Gastrocnemius medialis (tissue), 4 donors: Measurements from ENCODE around the gene SHB.

Experiments
- POLR2A ChIP-seq, 2 donors: fragments of 450-650 bp; IDR thresholded peaks; one replicate each; pipeline ENCODE4 v1.6.1; 2017; ENCODE audit warnings: antibody characterized with exemption in 2 of 2, mild to moderate bottlenecking in 2 of 2, moderate library complexity in 2 of 2
- TF ChIP-seq, protein P1 (sequence below), 5 experiments: fragments of 450-650 bp in 3 of 5; fragments of 200-600 bp in 2 of 5; sonication (generic) in 2 of 5; IDR thresholded peaks in 4 of 5; conservative IDR thresholded peaks in 1 of 5; 1 replicate in 4 of 5; 2 replicates in 1 of 5; pipeline ENCODE4 v1.5.1; 2016 to 2019; ENCODE audit warnings: antibody characterized with exemption in 5 of 5, mild to moderate bottlenecking in 3 of 5, moderate library complexity in 3 of 5

DNA sequence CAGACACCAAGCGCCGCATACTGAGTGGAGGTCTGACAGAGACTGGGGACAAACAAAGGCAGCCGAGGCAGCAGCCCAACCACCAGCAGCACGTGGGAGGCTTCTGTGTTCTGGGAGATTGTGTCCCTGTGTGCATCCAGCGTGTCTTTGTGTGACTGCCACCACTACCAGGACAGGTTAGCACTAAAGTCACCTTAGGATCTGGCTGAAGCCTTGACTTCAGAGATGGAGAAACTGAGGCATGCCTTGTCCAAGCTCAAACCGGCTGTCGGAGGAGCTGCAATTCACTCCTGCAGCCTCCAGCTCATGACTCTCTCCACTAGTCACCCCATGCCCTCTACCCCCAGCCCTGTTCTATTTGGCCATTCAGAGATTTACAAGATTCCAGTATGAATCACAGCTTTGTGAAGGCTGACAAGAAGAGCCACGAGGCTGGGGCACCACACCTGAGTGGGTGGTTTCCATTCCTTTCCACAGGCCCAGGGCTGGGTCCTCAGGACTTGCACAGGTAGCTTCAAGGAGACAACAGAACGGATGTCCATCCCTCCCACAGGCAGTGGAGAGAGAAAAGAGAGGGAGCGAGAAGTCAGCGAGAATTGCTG, 69.3 kb downstream of the SHB start:
- no peak for TF ChIP-seq POLR2A (IDR thresholded peaks at IDR 0.05)
- TF ChIP-seq, protein P1, sequence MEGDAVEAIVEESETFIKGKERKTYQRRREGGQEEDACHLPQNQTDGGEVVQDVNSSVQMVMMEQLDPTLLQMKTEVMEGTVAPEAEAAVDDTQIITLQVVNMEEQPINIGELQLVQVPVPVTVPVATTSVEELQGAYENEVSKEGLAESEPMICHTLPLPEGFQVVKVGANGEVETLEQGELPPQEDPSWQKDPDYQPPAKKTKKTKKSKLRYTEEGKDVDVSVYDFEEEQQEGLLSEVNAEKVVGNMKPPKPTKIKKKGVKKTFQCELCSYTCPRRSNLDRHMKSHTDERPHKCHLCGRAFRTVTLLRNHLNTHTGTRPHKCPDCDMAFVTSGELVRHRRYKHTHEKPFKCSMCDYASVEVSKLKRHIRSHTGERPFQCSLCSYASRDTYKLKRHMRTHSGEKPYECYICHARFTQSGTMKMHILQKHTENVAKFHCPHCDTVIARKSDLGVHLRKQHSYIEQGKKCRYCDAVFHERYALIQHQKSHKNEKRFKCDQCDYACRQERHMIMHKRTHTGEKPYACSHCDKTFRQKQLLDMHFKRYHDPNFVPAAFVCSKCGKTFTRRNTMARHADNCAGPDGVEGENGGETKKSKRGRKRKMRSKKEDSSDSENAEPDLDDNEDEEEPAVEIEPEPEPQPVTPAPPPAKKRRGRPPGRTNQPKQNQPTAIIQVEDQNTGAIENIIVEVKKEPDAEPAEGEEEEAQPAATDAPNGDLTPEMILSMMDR (IDR thresholded peaks at IDR 0.05 in 4 of 5, conservative IDR thresholded peaks at IDR 0.05 in 1 of 5), result no peak
